HepG2 (cell line): Measurements from ENCODE around the gene COL18A1. TPM values are rescaled to one million over a fixed set of nuclear protein-coding genes. Genes with fewer than 3 reads are reported as not detected.

Experiments
- ASH2L ChIP-seq: fragments of 300-600, 200-600 bp; sonication (generic); IDR thresholded peaks from 2 replicates; pipeline ENCODE4 v1.7.0; 2017; ENCODE audit warnings: low read depth, mild to moderate bottlenecking, moderate library complexity, mixed read lengths, low read length; ENCODE audit not compliant: insufficient read length
- DPF2 ChIP-seq: sonication (generic); formaldehyde crosslinking; IDR thresholded peaks from 2 replicates; pipeline ENCODE4 v1.4.0; 2020; ENCODE audit warnings: mild to moderate bottlenecking, low read depth, missing genetic modification reagents, borderline replicate concordance
- FOSL1 ChIP-seq: sonication (generic); formaldehyde crosslinking; IDR thresholded peaks from 2 replicates; pipeline ENCODE4 v1.9.0; 2021; ENCODE audit warnings: missing genetic modification reagents, borderline replicate concordance
- FOXK1 ChIP-seq: sonication (generic); formaldehyde crosslinking; IDR thresholded peaks from 2 replicates; pipeline ENCODE4 v1.4.0; 2020; ENCODE audit warnings: low read depth, missing genetic modification reagents, borderline replicate concordance
- RFX5 ChIP-seq: IDR thresholded peaks from 2 replicates; pipeline ENCODE4 v1.6.1; 2011; ENCODE audit warnings: low read depth, low read length, improper control_type of control experiment
- SRY ChIP-seq: sonication (generic); formaldehyde crosslinking; IDR thresholded peaks from 2 replicates; pipeline ENCODE4 v1.8.0; 2022; ENCODE audit warnings: mild to moderate bottlenecking, missing genetic modification reagents
- ZNF17 ChIP-seq: sonication (generic); formaldehyde crosslinking; IDR thresholded peaks from 2 replicates; pipeline ENCODE4 v1.5.0; 2020; ENCODE audit warnings: mild to moderate bottlenecking, missing genetic modification reagents
- ZNF878 ChIP-seq: sonication (generic); formaldehyde crosslinking; IDR thresholded peaks from 2 replicates; pipeline ENCODE4 v1.8.1; 2023; ENCODE audit warnings: mild to moderate bottlenecking, missing genetic modification reagents, moderate library complexity
- polyA plus RNA-seq, 8 experiments: library from polyadenylated mRNA; depleted of rRNA in 3 of 8; stranded (reverse) in 7 of 8; unstranded in 1 of 8; fragments of >200 nt; fragmentation: Illumina TruSeq in 4 of 8; extraction: Trizol in 4 of 8; gene quantifications; 2 replicates each; pipeline versions ENCODE4 v1.2.1 to v1.2.3, GENCODE V29; 2011 to 2016; ENCODE audit warnings: low read depth in 4 of 8, missing spikeins in 1 of 8, mixed read lengths in 1 of 8; ENCODE audit not compliant: insufficient read depth in 1 of 8
- total RNA-seq, 5 experiments: library from RNA; depleted of rRNA; stranded (reverse); fragments of >200 nt; fragmentation: Illumina TruSeq; extraction: Trizol; gene quantifications; 2 replicates each; pipeline ENCODE4 v1.2.3, GENCODE V29; 2016; ENCODE audit warnings: low read depth in 1 of 5
- TF ChIP-seq, protein P1 (sequence below): sonication (generic); formaldehyde crosslinking; IDR thresholded peaks from one replicate; pipeline ENCODE4 v1.5.1; 2020; ENCODE audit warnings: mild to moderate bottlenecking, missing genetic modification reagents; ENCODE audit errors: not compliant biosample characterization
- TF ChIP-seq, protein P2 (sequence below): sonication (generic); formaldehyde crosslinking; IDR thresholded peaks from 2 replicates; pipeline ENCODE4 v1.8.0; 2022; ENCODE audit warnings: mild to moderate bottlenecking, missing genetic modification reagents, moderate library complexity
- TF ChIP-seq, protein P3 (sequence below): sonication (generic); formaldehyde crosslinking; conservative IDR thresholded peaks from 2 replicates; pipeline ENCODE4 v1.4.0; 2020; ENCODE audit warnings: missing genetic modification reagents

COL18A1 gene
- total and polyA plus RNA-seq, 2 of the 13 experiments (the other 11 are each of a cell fraction or from before 2014, with no cell fraction given), result 79.0 to 102 TPM

DNA sequence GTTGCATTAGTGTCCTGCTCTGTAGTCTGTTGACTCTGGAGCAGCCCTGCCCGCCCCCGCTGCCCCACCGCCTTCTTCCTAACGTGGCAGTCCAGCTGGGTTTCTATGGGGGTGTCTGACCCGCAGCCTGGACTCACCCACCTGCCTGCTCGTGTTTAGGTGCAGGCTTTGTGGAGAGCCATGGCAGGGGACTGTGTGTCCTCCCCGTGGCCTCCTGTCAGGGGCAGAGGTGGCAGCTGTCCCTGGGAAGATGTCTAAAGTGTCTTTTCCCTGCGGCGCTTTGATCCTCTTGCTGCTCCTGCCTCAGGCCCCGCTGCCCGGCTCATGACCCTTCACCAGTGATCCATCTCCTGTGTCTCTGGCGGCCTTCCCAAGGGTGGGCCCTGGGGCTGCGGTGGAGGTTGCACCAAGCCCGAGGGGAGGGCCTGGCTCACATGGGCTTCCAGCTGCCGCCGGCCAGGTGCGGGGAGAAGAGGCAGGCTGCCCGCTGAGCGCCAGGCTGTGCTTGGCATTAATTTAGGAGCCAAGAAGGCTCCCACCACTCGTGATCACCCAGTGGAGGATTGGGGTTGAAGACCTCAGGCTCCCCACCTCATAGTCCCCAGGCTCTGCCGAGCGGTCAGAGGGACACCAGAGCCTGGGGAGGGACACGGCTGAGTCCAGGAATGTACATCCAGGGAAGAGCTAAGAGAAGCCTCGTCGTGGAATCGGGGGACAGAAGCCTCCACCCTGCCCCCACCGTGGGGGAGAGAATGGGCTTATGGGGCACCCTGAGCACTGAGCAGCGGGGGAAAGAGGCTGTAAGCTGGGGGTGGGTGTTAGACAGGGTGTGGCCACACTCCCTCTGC is 44.1 kb downstream of the COL18A1 start (continued):
- TF ChIP-seq, protein P1, sequence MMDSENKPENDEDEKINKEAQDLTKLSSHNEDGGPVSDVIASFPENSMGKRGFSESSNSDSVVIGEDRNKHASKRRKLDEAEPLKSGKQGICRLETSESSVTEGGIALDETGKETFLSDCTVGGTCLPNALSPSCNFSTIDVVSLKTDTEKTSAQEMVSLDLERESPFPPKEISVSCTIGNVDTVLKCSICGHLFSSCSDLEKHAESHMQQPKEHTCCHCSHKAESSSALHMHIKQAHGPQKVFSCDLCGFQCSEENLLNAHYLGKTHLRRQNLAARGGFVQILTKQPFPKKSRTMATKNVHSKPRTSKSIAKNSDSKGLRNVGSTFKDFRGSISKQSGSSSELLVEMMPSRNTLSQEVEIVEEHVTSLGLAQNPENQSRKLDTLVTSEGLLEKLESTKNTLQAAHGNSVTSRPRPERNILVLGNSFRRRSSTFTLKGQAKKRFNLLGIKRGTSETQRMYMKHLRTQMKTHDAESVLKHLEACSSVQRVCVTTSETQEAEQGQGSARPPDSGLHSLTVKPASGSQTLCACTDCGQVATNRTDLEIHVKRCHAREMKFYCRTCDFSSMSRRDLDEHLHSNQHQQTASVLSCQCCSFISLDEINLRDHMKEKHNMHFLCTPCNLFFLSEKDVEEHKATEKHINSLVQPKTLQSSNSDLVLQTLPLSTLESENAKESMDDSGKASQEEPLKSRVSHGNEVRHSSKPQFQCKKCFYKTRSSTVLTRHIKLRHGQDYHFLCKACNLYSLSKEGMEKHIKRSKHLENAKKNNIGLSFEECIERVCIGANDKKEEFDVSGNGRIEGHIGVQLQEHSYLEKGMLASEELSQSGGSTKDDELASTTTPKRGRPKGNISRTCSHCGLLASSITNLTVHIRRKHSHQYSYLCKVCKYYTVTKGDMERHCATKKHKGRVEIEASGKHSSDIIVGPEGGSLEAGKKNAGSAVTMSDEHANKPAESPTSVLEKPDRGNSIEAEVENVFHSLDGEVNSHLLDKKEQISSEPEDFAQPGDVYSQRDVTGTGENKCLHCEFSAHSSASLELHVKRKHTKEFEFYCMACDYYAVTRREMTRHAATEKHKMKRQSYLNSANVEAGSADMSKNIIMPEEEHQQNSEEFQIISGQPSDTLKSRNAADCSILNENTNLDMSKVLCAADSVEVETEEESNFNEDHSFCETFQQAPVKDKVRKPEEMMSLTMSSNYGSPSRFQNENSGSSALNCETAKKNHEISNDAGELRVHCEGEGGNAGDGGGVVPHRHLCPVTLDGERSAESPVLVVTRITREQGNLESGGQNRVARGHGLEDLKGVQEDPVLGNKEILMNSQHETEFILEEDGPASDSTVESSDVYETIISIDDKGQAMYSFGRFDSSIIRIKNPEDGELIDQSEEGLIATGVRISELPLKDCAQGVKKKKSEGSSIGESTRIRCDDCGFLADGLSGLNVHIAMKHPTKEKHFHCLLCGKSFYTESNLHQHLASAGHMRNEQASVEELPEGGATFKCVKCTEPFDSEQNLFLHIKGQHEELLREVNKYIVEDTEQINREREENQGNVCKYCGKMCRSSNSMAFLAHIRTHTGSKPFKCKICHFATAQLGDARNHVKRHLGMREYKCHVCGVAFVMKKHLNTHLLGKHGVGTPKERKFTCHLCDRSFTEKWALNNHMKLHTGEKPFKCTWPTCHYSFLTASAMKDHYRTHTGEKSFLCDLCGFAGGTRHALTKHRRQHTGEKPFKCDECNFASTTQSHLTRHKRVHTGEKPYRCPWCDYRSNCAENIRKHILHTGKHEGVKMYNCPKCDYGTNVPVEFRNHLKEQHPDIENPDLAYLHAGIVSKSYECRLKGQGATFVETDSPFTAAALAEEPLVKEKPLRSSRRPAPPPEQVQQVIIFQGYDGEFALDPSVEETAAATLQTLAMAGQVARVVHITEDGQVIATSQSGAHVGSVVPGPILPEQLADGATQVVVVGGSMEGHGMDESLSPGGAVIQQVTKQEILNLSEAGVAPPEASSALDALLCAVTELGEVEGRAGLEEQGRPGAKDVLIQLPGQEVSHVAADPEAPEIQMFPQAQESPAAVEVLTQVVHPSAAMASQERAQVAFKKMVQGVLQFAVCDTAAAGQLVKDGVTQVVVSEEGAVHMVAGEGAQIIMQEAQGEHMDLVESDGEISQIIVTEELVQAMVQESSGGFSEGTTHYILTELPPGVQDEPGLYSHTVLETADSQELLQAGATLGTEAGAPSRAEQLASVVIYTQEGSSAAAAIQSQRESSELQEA (CRISPR knock-in tag), result no peak
- 0 out of 2 replicates have a peak, but pooled peaks have one; percentile 48 for TF ChIP-seq SRY (CRISPR knock-in tag)
- TF ChIP-seq, protein P2, sequence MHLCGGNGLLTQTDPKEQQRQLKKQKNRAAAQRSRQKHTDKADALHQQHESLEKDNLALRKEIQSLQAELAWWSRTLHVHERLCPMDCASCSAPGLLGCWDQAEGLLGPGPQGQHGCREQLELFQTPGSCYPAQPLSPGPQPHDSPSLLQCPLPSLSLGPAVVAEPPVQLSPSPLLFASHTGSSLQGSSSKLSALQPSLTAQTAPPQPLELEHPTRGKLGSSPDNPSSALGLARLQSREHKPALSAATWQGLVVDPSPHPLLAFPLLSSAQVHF (CRISPR knock-in tag), result no peak
- TF ChIP-seq ZNF878 (CRISPR knock-in tag), result no peak; the same call in 1 of the 2 replicates
- peak; percentile 83; the same call in 1 of the 2 replicates for TF ChIP-seq ZNF17 (CRISPR knock-in tag)
- no peak for TF ChIP-seq FOSL1 (CRISPR knock-in tag)
- peak; percentile 43 for TF ChIP-seq DPF2 (CRISPR knock-in tag)
- no peak for TF ChIP-seq RFX5
- TF ChIP-seq, protein P3, sequence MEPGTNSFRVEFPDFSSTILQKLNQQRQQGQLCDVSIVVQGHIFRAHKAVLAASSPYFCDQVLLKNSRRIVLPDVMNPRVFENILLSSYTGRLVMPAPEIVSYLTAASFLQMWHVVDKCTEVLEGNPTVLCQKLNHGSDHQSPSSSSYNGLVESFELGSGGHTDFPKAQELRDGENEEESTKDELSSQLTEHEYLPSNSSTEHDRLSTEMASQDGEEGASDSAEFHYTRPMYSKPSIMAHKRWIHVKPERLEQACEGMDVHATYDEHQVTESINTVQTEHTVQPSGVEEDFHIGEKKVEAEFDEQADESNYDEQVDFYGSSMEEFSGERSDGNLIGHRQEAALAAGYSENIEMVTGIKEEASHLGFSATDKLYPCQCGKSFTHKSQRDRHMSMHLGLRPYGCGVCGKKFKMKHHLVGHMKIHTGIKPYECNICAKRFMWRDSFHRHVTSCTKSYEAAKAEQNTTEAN, result no peak
- TF ChIP-seq FOXK1 (CRISPR knock-in tag), result peak; percentile 60; the same call in 1 of the 2 replicates
- peak; percentile 47 for TF ChIP-seq ASH2L
